Suprapubic skin (tissue), 4 donors: Measurements from ENCODE around the gene FAM219A. TPM values are rescaled to one million over a fixed set of nuclear protein-coding genes. Genes with fewer than 3 reads are reported as not detected.
A peak's percentile ranks its signal among the peaks of the same experiment; 100 is the strongest.

ENCODE experiments used
- DNase-seq, 2 donors: peaks; one replicate each; pipeline ENCODE4 v3.0.0-alpha.2; 2019; ENCODE audit warnings: low spot score in 2 of 2
- H3K27ac ChIP-seq: fragments of 200-600 bp; sonication (generic); one replicate; pipeline ENCODE4 v1.5.1; 2019
- H3K27me3 ChIP-seq: fragments of 200-600 bp; sonication (generic); one replicate; pipeline ENCODE4 v1.5.1; 2019
- H3K36me3 ChIP-seq: fragments of 200-600 bp; sonication (generic); one replicate; pipeline ENCODE4 v1.5.1; 2019
- H3K4me1 ChIP-seq: fragments of 200-600 bp; sonication (generic); one replicate; pipeline ENCODE4 v1.5.1; 2019
- H3K4me3 ChIP-seq: fragments of 200-600 bp; sonication (generic); one replicate; pipeline ENCODE4 v1.5.1; 2019; ENCODE audit warnings: mild to moderate bottlenecking
- H3K9me3 ChIP-seq: fragments of 200-600 bp; sonication (generic); one replicate; pipeline ENCODE4 v1.5.1; 2019
- EP300 ChIP-seq: sonication (generic); formaldehyde crosslinking; IDR thresholded peaks from one replicate; pipeline ENCODE4 v1.6.1; 2017; ENCODE audit warnings: antibody characterized with exemption
- POLR2A ChIP-seq, 2 donors: fragments of 450-650 bp; IDR thresholded peaks; one replicate each; pipeline ENCODE4 v1.6.1; 2017; ENCODE audit warnings: antibody characterized with exemption in 2 of 2, mild to moderate bottlenecking in 2 of 2, moderate library complexity in 2 of 2
- POLR2AphosphoS5 ChIP-seq, 3 donors: sonication (generic); formaldehyde crosslinking; IDR thresholded peaks; one replicate each; pipeline ENCODE4 v1.6.1; 2017; ENCODE audit warnings: antibody characterized with exemption in 3 of 3
- WGBS: methylation state at CpG from one replicate; pipeline ENCODE4 v1.1.5; 2018; 5-methylcytosine and 5-hydroxymethylcytosine counted together
- total RNA-seq, 4 donors: library from RNA; depleted of rRNA; stranded (reverse); fragments of >200 nt; gene quantifications; one replicate each; pipeline ENCODE4 v1.1.0, GENCODE V29; 2016
- TF ChIP-seq, protein P1 (sequence below), 2 donors: fragments of 200-600 bp in 1 of 2; fragments of 450-650 bp in 1 of 2; sonication (generic) in 1 of 2; IDR thresholded peaks; one replicate each; pipeline ENCODE4 v1.5.1; 2016 to 2019; ENCODE audit warnings: antibody characterized with exemption in 2 of 2, mild to moderate bottlenecking in 1 of 2, moderate library complexity in 1 of 2

FAM219A gene, protein sequence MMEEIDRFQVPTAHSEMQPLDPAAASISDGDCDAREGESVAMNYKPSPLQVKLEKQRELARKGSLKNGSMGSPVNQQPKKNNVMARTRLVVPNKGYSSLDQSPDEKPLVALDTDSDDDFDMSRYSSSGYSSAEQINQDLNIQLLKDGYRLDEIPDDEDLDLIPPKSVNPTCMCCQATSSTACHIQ
- total RNA-seq, result 10 to 100 TPM; 12.6 to 17.0 (median 15.0) TPM

- WGBS, result under 1% methylated on average over 15 of the region's 94 CpGs
Measured at GRCh38 chr9:34458013-34458958, at the start of gene FAM219A, which contains the start of gene DNAI1. Gene FAM219A, minus strand, starts transcription at chr9:34458570. Its CDS starts 307 bp downstream, at chr9:34458263. Gene DNAI1, plus strand, starts transcription at chr9:34458805. Its CDS starts 201 bp downstream, at chr9:34459006.

DNA sequence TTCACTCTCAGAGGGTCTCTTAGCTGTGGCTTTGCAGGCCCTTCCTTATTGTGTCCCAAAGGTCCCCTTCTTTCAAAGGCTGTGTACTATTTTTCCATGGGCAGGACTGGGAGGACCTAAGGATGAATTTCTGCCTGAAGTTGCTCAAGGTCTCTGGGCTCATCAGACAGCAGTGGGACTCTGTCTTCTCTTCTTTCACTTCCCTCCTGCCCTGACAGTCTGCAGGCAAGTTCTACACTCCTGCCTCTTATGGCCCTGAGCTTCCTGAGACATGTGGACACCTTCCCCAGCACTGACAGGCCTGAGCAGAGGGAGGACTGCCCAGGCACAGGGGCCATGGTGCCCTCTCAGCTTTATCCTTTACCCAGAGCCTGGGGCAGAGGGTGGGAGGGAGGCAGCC lies 49.6 kb upstream of the FAM219A start:
- Histone ChIP-seq H3K4me3 (no peak overlapping the region), H3K27ac (no peak overlapping the region), H3K27me3 (no peaks in the 10 kb centered on the region), H3K4me1 (peaks cover 26% of the 10 kb centered on the region), H3K9me3 (no peaks in the 10 kb centered on the region), H3K36me3 (no peaks in the 10 kb centered on the region)
- no peak for TF ChIP-seq POLR2AphosphoS5 (IDR thresholded peaks at IDR 0.05)
- no peak for DNase-seq

More at GRCh38 chr9:34458013-34458958, at the start of gene FAM219A, which contains the start of gene DNAI1:
- Histone ChIP-seq H3K4me1 (peaks cover 51% of the 10 kb centered on the region), H3K36me3 (no peaks in the 10 kb centered on the region), H3K9me3 (no peaks in the 10 kb centered on the region), H3K27me3 (no peaks in the 10 kb centered on the region), H3K4me3 (peak within 1 kb of the TSS; percentile 81), H3K27ac (peak within 1 kb of the TSS; percentile 79)
- DNase-seq, result peak; percentile 99
- TF ChIP-seq, protein P1, sequence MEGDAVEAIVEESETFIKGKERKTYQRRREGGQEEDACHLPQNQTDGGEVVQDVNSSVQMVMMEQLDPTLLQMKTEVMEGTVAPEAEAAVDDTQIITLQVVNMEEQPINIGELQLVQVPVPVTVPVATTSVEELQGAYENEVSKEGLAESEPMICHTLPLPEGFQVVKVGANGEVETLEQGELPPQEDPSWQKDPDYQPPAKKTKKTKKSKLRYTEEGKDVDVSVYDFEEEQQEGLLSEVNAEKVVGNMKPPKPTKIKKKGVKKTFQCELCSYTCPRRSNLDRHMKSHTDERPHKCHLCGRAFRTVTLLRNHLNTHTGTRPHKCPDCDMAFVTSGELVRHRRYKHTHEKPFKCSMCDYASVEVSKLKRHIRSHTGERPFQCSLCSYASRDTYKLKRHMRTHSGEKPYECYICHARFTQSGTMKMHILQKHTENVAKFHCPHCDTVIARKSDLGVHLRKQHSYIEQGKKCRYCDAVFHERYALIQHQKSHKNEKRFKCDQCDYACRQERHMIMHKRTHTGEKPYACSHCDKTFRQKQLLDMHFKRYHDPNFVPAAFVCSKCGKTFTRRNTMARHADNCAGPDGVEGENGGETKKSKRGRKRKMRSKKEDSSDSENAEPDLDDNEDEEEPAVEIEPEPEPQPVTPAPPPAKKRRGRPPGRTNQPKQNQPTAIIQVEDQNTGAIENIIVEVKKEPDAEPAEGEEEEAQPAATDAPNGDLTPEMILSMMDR (IDR thresholded peaks at IDR 0.05), result no peak
- TF ChIP-seq POLR2AphosphoS5 (IDR thresholded peaks at IDR 0.05), result peak in 1 of 3 donors; percentile 80
- no peak for TF ChIP-seq EP300
- TF ChIP-seq POLR2A (IDR thresholded peaks at IDR 0.05), result peak; percentile 27 to 61

DNA sequence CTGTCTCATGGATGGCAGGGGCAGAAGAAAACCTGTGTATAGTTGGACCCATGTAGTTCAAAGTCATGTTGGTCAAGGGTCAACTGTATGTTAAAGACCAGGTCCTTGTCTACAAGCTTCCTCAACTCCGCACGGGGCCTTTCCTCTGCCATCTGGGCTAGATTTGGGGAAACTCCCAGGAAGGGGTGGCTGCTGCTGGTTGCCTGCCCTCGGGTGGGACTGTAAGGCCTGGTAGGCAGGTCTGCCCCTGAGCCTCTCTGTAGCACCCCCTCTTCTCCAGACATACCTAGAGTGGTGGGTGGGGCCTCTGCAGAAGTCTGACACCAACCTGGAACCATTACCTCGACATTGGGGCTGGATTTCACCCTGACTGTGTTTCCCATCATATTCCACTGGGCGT lies 49.2 kb upstream of the FAM219A start:
- peaks cover 25% of the 10 kb centered on the region for H3K4me1 ChIP-seq
- TF ChIP-seq, protein P1 (IDR thresholded peaks at IDR 0.05), result no peak
- TF ChIP-seq EP300 (no peak), POLR2A (IDR thresholded peaks at IDR 0.05) (no peak), POLR2AphosphoS5 (IDR thresholded peaks at IDR 0.05) (no peak)
- H3K4me3 ChIP-seq, result no peak overlapping the region
- peak in 1 of 2 donors; percentile 52 for DNase-seq
- no peak overlapping the region for H3K27ac ChIP-seq
- no peaks in the 10 kb centered on the region for H3K27me3 ChIP-seq
- H3K36me3 ChIP-seq, result no peaks in the 10 kb centered on the region
- H3K9me3 ChIP-seq, result no peaks in the 10 kb centered on the region
- WGBS, result 95% methylated on average over 5 of the region's 5 CpGs

- H3K4me1 ChIP-seq, result peaks cover 25% of the 10 kb centered on the region
- DNase-seq, result peak in 1 of 2 donors; percentile 74
- no peaks in the 10 kb centered on the region for H3K9me3 ChIP-seq
- H3K27ac ChIP-seq, result no peak overlapping the region
- WGBS, result 90% methylated on average over 7 of the region's 7 CpGs
- no peaks in the 10 kb centered on the region for H3K27me3 ChIP-seq
- no peaks in the 10 kb centered on the region for H3K36me3 ChIP-seq
- TF ChIP-seq POLR2AphosphoS5 (IDR thresholded peaks at IDR 0.05) (no peak), EP300 (no peak), POLR2A (IDR thresholded peaks at IDR 0.05) (no peak)
- TF ChIP-seq, protein P1 (IDR thresholded peaks at IDR 0.05), result no peak
- no peak overlapping the region for H3K4me3 ChIP-seq
Measured at GRCh38 chr9:34506623-34507022, 48.3 kb upstream of the FAM219A start.

DNA sequence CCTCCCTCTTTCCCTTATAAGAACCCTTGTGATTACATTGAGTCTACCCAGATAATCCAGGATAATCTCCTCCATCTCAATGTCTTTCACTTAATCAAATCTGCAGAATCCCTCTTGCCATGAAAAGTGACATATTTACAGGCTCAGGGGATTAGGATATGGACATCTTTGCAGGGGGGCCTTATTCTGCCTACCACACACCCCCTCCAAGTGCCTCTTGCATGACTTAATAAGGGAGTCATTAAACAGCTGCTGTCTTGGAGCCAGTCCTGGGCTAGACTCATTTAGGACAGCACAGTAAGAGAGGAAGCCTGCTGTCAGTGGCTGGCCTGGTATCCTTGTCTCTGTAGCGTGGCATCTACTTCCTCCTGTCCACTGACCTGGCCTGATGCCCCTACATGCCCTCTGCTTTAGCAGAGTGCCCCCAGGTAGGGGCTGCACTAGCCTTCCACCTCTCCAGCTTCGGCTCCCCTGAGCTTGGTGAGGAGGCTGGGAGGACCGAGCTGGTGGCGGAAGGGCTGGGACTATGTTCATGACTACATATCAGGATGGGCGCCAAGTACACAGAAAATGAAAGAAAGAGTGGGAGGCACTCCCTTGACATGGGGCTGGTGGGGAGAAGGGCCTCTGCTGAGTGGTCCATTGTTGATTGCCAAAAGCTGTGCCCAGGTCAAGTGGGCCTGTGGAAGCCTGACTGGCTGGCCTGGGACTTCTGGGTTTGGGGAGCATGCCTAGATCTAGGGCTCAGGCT lies 47.2 kb upstream of the FAM219A start:
- peak in 1 of 2 donors; percentile 56 for DNase-seq
- Histone ChIP-seq H3K4me1 (peaks cover 20% of the 10 kb centered on the region), H3K4me3 (no peak overlapping the region), H3K36me3 (no peaks in the 10 kb centered on the region), H3K27me3 (no peaks in the 10 kb centered on the region), H3K9me3 (no peaks in the 10 kb centered on the region), H3K27ac (no peak overlapping the region)
- TF ChIP-seq POLR2A (IDR thresholded peaks at IDR 0.05) (no peak), POLR2AphosphoS5 (IDR thresholded peaks at IDR 0.05) (no peak), EP300 (no peak)
- TF ChIP-seq, protein P1 (IDR thresholded peaks at IDR 0.05), result no peak
- WGBS, result 86% methylated on average over 5 of the region's 5 CpGs
